PC-3 (cell line): ENCODE results near the gene PRR23B.

Experiments
- EZH2 ChIP-seq: fragments of 300-600 bp; sonication (generic); IDR thresholded peaks from one replicate; pipeline ENCODE4 v1.6.1; 2017; ENCODE audit warnings: antibody characterized with exemption, mild to moderate bottlenecking, low read length; ENCODE audit not compliant: unreplicated experiment
- TF ChIP-seq, protein P1 (sequence below): fragments of 300-600 bp; sonication (generic); conservative IDR thresholded peaks from 2 replicates; pipeline ENCODE4 v1.5.1; 2017; ENCODE audit warnings: antibody characterized with exemption, low read depth, mild to moderate bottlenecking, low read length

GRCh38 chr3:139020868-139021234, at the start of gene PRR23B:
- no peak for TF ChIP-seq EZH2
- TF ChIP-seq, protein P1, sequence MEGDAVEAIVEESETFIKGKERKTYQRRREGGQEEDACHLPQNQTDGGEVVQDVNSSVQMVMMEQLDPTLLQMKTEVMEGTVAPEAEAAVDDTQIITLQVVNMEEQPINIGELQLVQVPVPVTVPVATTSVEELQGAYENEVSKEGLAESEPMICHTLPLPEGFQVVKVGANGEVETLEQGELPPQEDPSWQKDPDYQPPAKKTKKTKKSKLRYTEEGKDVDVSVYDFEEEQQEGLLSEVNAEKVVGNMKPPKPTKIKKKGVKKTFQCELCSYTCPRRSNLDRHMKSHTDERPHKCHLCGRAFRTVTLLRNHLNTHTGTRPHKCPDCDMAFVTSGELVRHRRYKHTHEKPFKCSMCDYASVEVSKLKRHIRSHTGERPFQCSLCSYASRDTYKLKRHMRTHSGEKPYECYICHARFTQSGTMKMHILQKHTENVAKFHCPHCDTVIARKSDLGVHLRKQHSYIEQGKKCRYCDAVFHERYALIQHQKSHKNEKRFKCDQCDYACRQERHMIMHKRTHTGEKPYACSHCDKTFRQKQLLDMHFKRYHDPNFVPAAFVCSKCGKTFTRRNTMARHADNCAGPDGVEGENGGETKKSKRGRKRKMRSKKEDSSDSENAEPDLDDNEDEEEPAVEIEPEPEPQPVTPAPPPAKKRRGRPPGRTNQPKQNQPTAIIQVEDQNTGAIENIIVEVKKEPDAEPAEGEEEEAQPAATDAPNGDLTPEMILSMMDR = peak; percentile 52; the same call in 1 of the 2 replicates
